Activated T-helper 2 cell treated with anti-CD3 and anti-CD28 coated beads, Interferon-gamma antibody, Interleukin-2, Interleukin-4, amounts not matched to agents 10 μg/mL and 5 μg/mL and 100 μg/mL, durations not matched to agents 14 hours and 24 hours and 36 hours (primary cell): ENCODE measurements around the gene ARVCF. TPM values are rescaled to one million over a fixed set of nuclear protein-coding genes. Genes with fewer than 3 reads are reported as not detected.

Source experiments
- DNase-seq: peaks from one replicate; pipeline ENCODE4 v3.0.0; 2021; ENCODE audit warnings: low spot score
- H3K27ac Mint-ChIP-seq: one replicate; pipeline ENCODE4 v1.8.0; 2021; ENCODE audit warnings: mixed read lengths
- H3K27me3 Mint-ChIP-seq: one replicate; pipeline ENCODE4 v1.8.0; 2021; ENCODE audit warnings: low read depth, mixed read lengths
- H3K36me3 Mint-ChIP-seq: one replicate; pipeline ENCODE4 v1.8.0; 2021; ENCODE audit warnings: low read depth, mixed read lengths
- H3K4me1 Mint-ChIP-seq: one replicate; pipeline ENCODE4 v1.8.0; 2021; ENCODE audit warnings: low read depth, mixed read lengths
- H3K4me3 Mint-ChIP-seq: one replicate; pipeline ENCODE4 v1.8.0; 2021; ENCODE audit warnings: low read depth, mild to moderate bottlenecking, moderate library complexity, mixed read lengths
- H3K9me3 Mint-ChIP-seq: one replicate; pipeline ENCODE4 v1.8.0; 2021; ENCODE audit warnings: mixed read lengths
- intact Hi-C: fragments of 100-400 bp; cut with micrococcal nuclease; formaldehyde crosslinking; loops from one replicate; pipeline ENCODE4 v1.15.1; 2023
- total RNA-seq: library from RNA; stranded (reverse); gene quantifications from 2 replicates; pipeline ENCODE4 v1.2.3, GENCODE V29; 2022

Gene ARVCF
- total RNA-seq, 1 donor from 2014 or later = 3.9 TPM

- no peak overlapping the region for H3K4me3 Mint-ChIP-seq
- H3K36me3 Mint-ChIP-seq = peaks cover 54% of the 10 kb centered on the region
- H3K9me3 Mint-ChIP-seq = peaks cover 6% of the 10 kb centered on the region
These were observed 27.3 kb upstream of the ARVCF start for GRCh38 chr22:20043997-20044342.

GRCh38 chr22:20043057-20043996, 26.7 kb upstream of the ARVCF start:
- Mint-ChIP-seq H3K4me3 (no peak overlapping the region), H3K9me3 (peaks cover 4% of the 10 kb centered on the region), H3K36me3 (peaks cover 48% of the 10 kb centered on the region), H3K27ac (no peak overlapping the region), H3K27me3 (no peaks in the 10 kb centered on the region), H3K4me1 (no peaks in the 10 kb centered on the region)
- DNase-seq = no peak
- intact Hi-C loops = no loop called here

More at GRCh38 chr22:20043997-20044342, 27.3 kb upstream of the ARVCF start:
- no peaks in the 10 kb centered on the region for H3K27me3 Mint-ChIP-seq
- no peaks in the 10 kb centered on the region for H3K4me1 Mint-ChIP-seq
- H3K27ac Mint-ChIP-seq = no peak overlapping the region
- intact Hi-C loops = no loop called here
- no peak for DNase-seq

- Mint-ChIP-seq H3K27ac (peak overlapping the region; percentile 33), H3K4me3 (no peak overlapping the region), H3K4me1 (peaks cover 3% of the 10 kb centered on the region), H3K27me3 (no peaks in the 10 kb centered on the region), H3K36me3 (peaks cover 38% of the 10 kb centered on the region), H3K9me3 (no peaks in the 10 kb centered on the region)
- DNase-seq = no peak
- intact Hi-C loops = no loop called here
These were observed 23.9 kb upstream of the ARVCF start for GRCh38 chr22:20040327-20041200.

- no peak for DNase-seq
- Mint-ChIP-seq H3K9me3 (no peaks in the 10 kb centered on the region), H3K4me3 (no peak overlapping the region), H3K27me3 (no peaks in the 10 kb centered on the region), H3K36me3 (peaks cover 36% of the 10 kb centered on the region), H3K27ac (no peak overlapping the region), H3K4me1 (peaks cover 3% of the 10 kb centered on the region)
- intact Hi-C loops = no loop called here
These were observed 23.2 kb upstream of the ARVCF start for GRCh38 chr22:20039683-20040325.

- Mint-ChIP-seq H3K4me3 (no peak overlapping the region), H3K27me3 (no peaks in the 10 kb centered on the region), H3K4me1 (peaks cover 5% of the 10 kb centered on the region), H3K36me3 (peaks cover 29% of the 10 kb centered on the region), H3K9me3 (no peaks in the 10 kb centered on the region), H3K27ac (no peak overlapping the region)
- intact Hi-C loops = no loop called here
- no peak for DNase-seq
These were observed 22.0 kb upstream of the ARVCF start for GRCh38 chr22:20038574-20038973.

- intact Hi-C loops = no loop called here
- no peak overlapping the region for H3K27ac Mint-ChIP-seq
- H3K9me3 Mint-ChIP-seq = no peaks in the 10 kb centered on the region
These were observed 20.8 kb upstream of the ARVCF start for GRCh38 chr22:20037419-20037818.

GRCh38 chr22:20036535-20037392, 20.1 kb upstream of the ARVCF start:
- H3K36me3 Mint-ChIP-seq = peaks cover 25% of the 10 kb centered on the region
- DNase-seq = no peak
- H3K27ac Mint-ChIP-seq = no peak overlapping the region
- H3K4me1 Mint-ChIP-seq = peaks cover 5% of the 10 kb centered on the region
- H3K9me3 Mint-ChIP-seq = no peaks in the 10 kb centered on the region
- no peak overlapping the region for H3K4me3 Mint-ChIP-seq
- intact Hi-C loops = no loop called here
- no peaks in the 10 kb centered on the region for H3K27me3 Mint-ChIP-seq

More at GRCh38 chr22:20037419-20037818, 20.8 kb upstream of the ARVCF start:
- Mint-ChIP-seq H3K27me3 (no peaks in the 10 kb centered on the region), H3K4me1 (peaks cover 5% of the 10 kb centered on the region), H3K36me3 (peaks cover 25% of the 10 kb centered on the region), H3K4me3 (no peak overlapping the region)
- no peak for DNase-seq

- no peak for DNase-seq
- intact Hi-C loops = no loop called here
- Mint-ChIP-seq H3K9me3 (no peaks in the 10 kb centered on the region), H3K36me3 (peaks cover 25% of the 10 kb centered on the region), H3K4me1 (peaks cover 5% of the 10 kb centered on the region), H3K4me3 (no peak overlapping the region), H3K27ac (no peak overlapping the region), H3K27me3 (no peaks in the 10 kb centered on the region)
These were observed 19.5 kb upstream of the ARVCF start for GRCh38 chr22:20036084-20036482.

- intact Hi-C loops = no loop called here
- no peak for DNase-seq
- Mint-ChIP-seq H3K36me3 (peaks cover 25% of the 10 kb centered on the region), H3K27ac (no peak overlapping the region), H3K4me3 (no peak overlapping the region), H3K9me3 (no peaks in the 10 kb centered on the region), H3K27me3 (no peaks in the 10 kb centered on the region), H3K4me1 (peaks cover 5% of the 10 kb centered on the region)
These were observed 18.9 kb upstream of the ARVCF start for GRCh38 chr22:20035375-20036083.

- Mint-ChIP-seq H3K27ac (no peak overlapping the region), H3K27me3 (no peaks in the 10 kb centered on the region), H3K4me1 (peaks cover 5% of the 10 kb centered on the region), H3K4me3 (no peak overlapping the region), H3K36me3 (peaks cover 15% of the 10 kb centered on the region), H3K9me3 (no peaks in the 10 kb centered on the region)
- intact Hi-C loops = no loop called here
- DNase-seq = no peak
These were observed 17.5 kb upstream of the ARVCF start for GRCh38 chr22:20034143-20034542.

- intact Hi-C loops = no loop called here
- Mint-ChIP-seq H3K9me3 (no peaks in the 10 kb centered on the region), H3K4me3 (no peak overlapping the region), H3K4me1 (peaks cover 5% of the 10 kb centered on the region), H3K27me3 (no peaks in the 10 kb centered on the region), H3K27ac (no peak overlapping the region), H3K36me3 (peaks cover 15% of the 10 kb centered on the region)
- DNase-seq = no peak
These were observed 16.6 kb upstream of the ARVCF start for GRCh38 chr22:20033045-20033706.
